Gastrocnemius medialis (tissue), 4 donors: ENCODE measurements around the gene CSNK2B.

ENCODE experiments used
- CTCF ChIP-seq, 5 experiments: fragments of 450-650 bp in 3 of 5; fragments of 200-600 bp in 2 of 5; sonication (generic) in 2 of 5; IDR thresholded peaks in 4 of 5; conservative IDR thresholded peaks in 1 of 5; 1 replicate in 4 of 5; 2 replicates in 1 of 5; pipeline ENCODE4 v1.5.1; 2016 to 2019; ENCODE audit warnings: antibody characterized with exemption in 5 of 5, mild to moderate bottlenecking in 3 of 5, moderate library complexity in 3 of 5
- POLR2A ChIP-seq, 2 donors: fragments of 450-650 bp; IDR thresholded peaks; one replicate each; pipeline ENCODE4 v1.6.1; 2017; ENCODE audit warnings: antibody characterized with exemption in 2 of 2, mild to moderate bottlenecking in 2 of 2, moderate library complexity in 2 of 2

DNA sequence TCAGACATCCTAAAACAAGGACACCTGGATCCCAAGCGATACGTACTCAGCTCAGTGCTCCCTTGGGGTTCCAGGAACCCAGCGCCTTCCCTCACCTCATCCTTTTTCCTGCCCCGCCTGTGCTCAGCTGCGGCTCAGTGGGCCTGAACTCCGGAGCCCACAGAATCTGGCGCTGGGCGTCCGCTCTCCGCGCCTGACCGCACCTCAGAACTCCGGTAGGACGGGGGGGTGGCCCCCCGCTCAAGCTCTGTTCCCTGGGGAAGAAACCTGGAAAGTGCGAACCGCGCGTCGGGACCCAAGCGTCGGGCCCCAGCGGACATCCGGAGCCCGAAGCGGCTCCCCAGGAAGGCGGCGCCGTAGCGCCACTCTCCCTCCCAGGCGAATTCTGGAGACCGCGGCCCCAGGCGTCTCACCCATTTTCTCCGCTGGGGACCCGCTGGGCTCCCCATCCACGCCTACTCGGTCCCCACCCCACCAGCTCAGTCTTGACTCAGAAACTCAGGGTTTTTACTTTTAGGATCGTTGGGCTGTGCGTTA, 15.3 kb downstream of the CSNK2B start:
- no peak for TF ChIP-seq CTCF (IDR thresholded peaks at IDR 0.05 in 4 of 5, conservative IDR thresholded peaks at IDR 0.05 in 1 of 5)
- no peak for TF ChIP-seq POLR2A (IDR thresholded peaks at IDR 0.05)
